ENCODE data around the gene BRIP1. TPM values are rescaled to one million over a fixed set of nuclear protein-coding genes. Genes with fewer than 3 reads are reported as not detected.

BRIP1 gene
- total RNA-seq, 2 donors from 2014 or later, result 24.2 to 25.5 TPM

DNA sequence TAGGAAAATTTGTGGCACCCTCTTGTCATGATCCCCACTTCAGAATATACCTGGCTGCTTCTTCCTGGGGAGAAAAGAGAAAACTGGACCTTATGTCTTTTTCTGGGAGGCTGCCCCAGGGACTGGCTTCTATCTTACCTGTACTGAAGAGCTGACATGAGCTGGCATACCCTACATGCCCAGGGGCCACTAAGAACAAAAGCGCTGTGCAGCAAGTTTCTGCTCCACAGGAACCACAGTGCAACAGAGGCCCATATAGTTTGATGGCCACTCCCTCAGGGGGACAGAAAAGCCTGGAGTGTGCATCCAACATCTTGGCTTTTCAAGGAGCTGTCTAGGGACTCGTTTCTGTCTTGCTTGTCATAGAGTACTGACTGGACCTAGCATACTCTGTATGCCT is 175.6 kb downstream of the BRIP1 start:
- H3K27ac Mint-ChIP-seq, result no peak overlapping the region
- no peaks in the 10 kb centered on the region for H3K4me1 ChIP-seq (ENCODE audit: control insufficient read depth, insufficient read depth, low read length)
- no peaks in the 10 kb centered on the region for H3K9me3 ChIP-seq (ENCODE audit: control insufficient read depth, low read length)
- peaks cover 27% of the 10 kb centered on the region for H3K36me3 ChIP-seq (ENCODE audit: control insufficient read depth, insufficient read depth, low read length)
- no peaks in the 10 kb centered on the region for H3K27me3 Mint-ChIP-seq (ENCODE audit: insufficient read depth)
- TF ChIP-seq, protein P1, sequence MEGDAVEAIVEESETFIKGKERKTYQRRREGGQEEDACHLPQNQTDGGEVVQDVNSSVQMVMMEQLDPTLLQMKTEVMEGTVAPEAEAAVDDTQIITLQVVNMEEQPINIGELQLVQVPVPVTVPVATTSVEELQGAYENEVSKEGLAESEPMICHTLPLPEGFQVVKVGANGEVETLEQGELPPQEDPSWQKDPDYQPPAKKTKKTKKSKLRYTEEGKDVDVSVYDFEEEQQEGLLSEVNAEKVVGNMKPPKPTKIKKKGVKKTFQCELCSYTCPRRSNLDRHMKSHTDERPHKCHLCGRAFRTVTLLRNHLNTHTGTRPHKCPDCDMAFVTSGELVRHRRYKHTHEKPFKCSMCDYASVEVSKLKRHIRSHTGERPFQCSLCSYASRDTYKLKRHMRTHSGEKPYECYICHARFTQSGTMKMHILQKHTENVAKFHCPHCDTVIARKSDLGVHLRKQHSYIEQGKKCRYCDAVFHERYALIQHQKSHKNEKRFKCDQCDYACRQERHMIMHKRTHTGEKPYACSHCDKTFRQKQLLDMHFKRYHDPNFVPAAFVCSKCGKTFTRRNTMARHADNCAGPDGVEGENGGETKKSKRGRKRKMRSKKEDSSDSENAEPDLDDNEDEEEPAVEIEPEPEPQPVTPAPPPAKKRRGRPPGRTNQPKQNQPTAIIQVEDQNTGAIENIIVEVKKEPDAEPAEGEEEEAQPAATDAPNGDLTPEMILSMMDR (conservative IDR thresholded peaks at IDR 0.05), result no peak
- H3K36me3 Mint-ChIP-seq (ENCODE audit: low read depth), result peaks cover 23% of the 10 kb centered on the region
- H3K27ac ChIP-seq (ENCODE audit: low read depth, low read length), result no peak overlapping the region
- H3K4me1 Mint-ChIP-seq, result no peaks in the 10 kb centered on the region
- WGBS, 2 experiments (ENCODE audit: insufficient coverage in 1 of 2, insufficient read length in 1 of 2), result 60 to 86% methylated on average over 1 to 2 of the region's 2 CpGs
- H3K4me3 Mint-ChIP-seq, result no peak overlapping the region
- no peak overlapping the region for H3K9ac ChIP-seq (ENCODE audit: extremely low read depth, low read length, poor library complexity, severe bottlenecking)
- no peaks in the 10 kb centered on the region for H3K27me3 ChIP-seq (ENCODE audit: control insufficient read depth, insufficient read depth, low read length, poor library complexity, severe bottlenecking)
- no peak for DNase-seq
- no peak overlapping the region for H3K4me3 ChIP-seq (ENCODE audit: low read length)
- H3K9me3 Mint-ChIP-seq, result no peaks in the 10 kb centered on the region

DNA sequence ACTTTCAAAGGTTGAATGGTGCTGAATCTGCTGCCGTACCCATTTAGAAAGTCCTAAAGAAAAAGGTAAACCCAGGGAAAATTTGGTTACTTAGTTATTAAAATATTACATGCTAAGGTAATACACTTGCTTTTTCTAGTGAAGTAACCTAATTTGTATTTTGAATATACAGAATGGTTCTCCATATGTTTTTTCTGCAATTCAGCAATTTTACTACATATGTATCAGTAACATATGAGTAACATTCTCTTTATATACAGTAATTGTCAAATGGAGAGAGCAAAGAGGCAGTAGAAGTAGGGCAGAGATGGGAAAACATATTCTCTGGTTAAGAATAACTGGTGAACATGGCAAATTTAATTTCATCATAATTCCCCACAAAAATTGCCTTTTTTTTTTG is 177.2 kb downstream of the BRIP1 start:
- H3K9me3 Mint-ChIP-seq, result no peaks in the 10 kb centered on the region
- H3K4me3 ChIP-seq (ENCODE audit: low read length), result no peak overlapping the region
- H3K36me3 Mint-ChIP-seq (ENCODE audit: low read depth), result peaks cover 19% of the 10 kb centered on the region
- no peak overlapping the region for H3K27ac Mint-ChIP-seq
- H3K27me3 Mint-ChIP-seq (ENCODE audit: insufficient read depth), result no peaks in the 10 kb centered on the region
- no peaks in the 10 kb centered on the region for H3K4me1 Mint-ChIP-seq
- no peaks in the 10 kb centered on the region for H3K9me3 ChIP-seq (ENCODE audit: control insufficient read depth, low read length)
- peaks cover 24% of the 10 kb centered on the region for H3K36me3 ChIP-seq (ENCODE audit: control insufficient read depth, insufficient read depth, low read length)
- H3K27me3 ChIP-seq (ENCODE audit: control insufficient read depth, insufficient read depth, low read length, poor library complexity, severe bottlenecking), result no peaks in the 10 kb centered on the region
- 100% methylated on average over 1 of the region's 1 CpG for WGBS, 2 experiments (ENCODE audit: insufficient coverage in 1 of 2, insufficient read length in 1 of 2)
- no peak overlapping the region for H3K27ac ChIP-seq (ENCODE audit: low read depth, low read length)
- TF ChIP-seq, protein P1 (conservative IDR thresholded peaks at IDR 0.05), result no peak
- H3K4me1 ChIP-seq (ENCODE audit: control insufficient read depth, insufficient read depth, low read length), result no peaks in the 10 kb centered on the region
- no peak overlapping the region for H3K4me3 Mint-ChIP-seq
- no peak overlapping the region for H3K9ac ChIP-seq (ENCODE audit: extremely low read depth, low read length, poor library complexity, severe bottlenecking)
- no peak for DNase-seq

- H3K9me3 ChIP-seq (ENCODE audit: control insufficient read depth, low read length), result no peaks in the 10 kb centered on the region
- TF ChIP-seq, protein P1 (conservative IDR thresholded peaks at IDR 0.05), result no peak
- peaks cover 18% of the 10 kb centered on the region for H3K36me3 Mint-ChIP-seq (ENCODE audit: low read depth)
- no peak overlapping the region for H3K4me3 ChIP-seq (ENCODE audit: low read length)
- H3K27me3 Mint-ChIP-seq (ENCODE audit: insufficient read depth), result no peaks in the 10 kb centered on the region
- H3K4me3 Mint-ChIP-seq, result no peak overlapping the region
- H3K36me3 ChIP-seq (ENCODE audit: control insufficient read depth, insufficient read depth, low read length), result peaks cover 23% of the 10 kb centered on the region
- H3K27ac Mint-ChIP-seq, result no peak overlapping the region
- no peaks in the 10 kb centered on the region for H3K27me3 ChIP-seq (ENCODE audit: control insufficient read depth, insufficient read depth, low read length, poor library complexity, severe bottlenecking)
- H3K4me1 ChIP-seq (ENCODE audit: control insufficient read depth, insufficient read depth, low read length), result no peaks in the 10 kb centered on the region
- H3K9me3 Mint-ChIP-seq, result no peaks in the 10 kb centered on the region
- no peak for DNase-seq
- no peak overlapping the region for H3K9ac ChIP-seq (ENCODE audit: extremely low read depth, low read length, poor library complexity, severe bottlenecking)
- WGBS, 2 experiments (ENCODE audit: insufficient coverage in 1 of 2, insufficient read length in 1 of 2), result 88 to 98% methylated on average over 2 to 5 of the region's 5 CpGs
- no peaks in the 10 kb centered on the region for H3K4me1 Mint-ChIP-seq
- H3K27ac ChIP-seq (ENCODE audit: low read depth, low read length), result no peak overlapping the region
Measured at GRCh38 chr17:61684818-61685217, 178.5 kb downstream of the BRIP1 start.
